Stomach (tissue), 4 donors: Measurements from ENCODE around the gene SVOPL.

Experiments used
- CTCF ChIP-seq, 7 experiments: fragments of 450-650 bp in 4 of 7; fragments of 200-600 bp in 3 of 7; sonication (generic) in 3 of 7; IDR thresholded peaks; one replicate each; pipeline ENCODE4 v1.5.1; 2016 to 2019; ENCODE audit warnings: antibody characterized with exemption in 7 of 7, control low read depth in 2 of 7, mild to moderate bottlenecking in 1 of 7
- EP300 ChIP-seq: sonication (generic); formaldehyde crosslinking; IDR thresholded peaks from one replicate; pipeline ENCODE4 v1.6.1; 2017; ENCODE audit warnings: antibody characterized with exemption
- POLR2A ChIP-seq, 4 donors: fragments of 450-650 bp; IDR thresholded peaks; one replicate each; pipeline ENCODE4 v1.6.1; 2016; ENCODE audit warnings: antibody characterized with exemption in 4 of 4, control low read depth in 2 of 4, mild to moderate bottlenecking in 1 of 4, moderate library complexity in 1 of 4
- POLR2AphosphoS5 ChIP-seq, 3 donors: sonication (generic); formaldehyde crosslinking; IDR thresholded peaks; one replicate each; pipeline ENCODE4 v1.6.1; 2016; ENCODE audit warnings: antibody characterized with exemption in 3 of 3

- TF ChIP-seq CTCF (IDR thresholded peaks at IDR 0.05) (no peak), EP300 (no peak), POLR2A (IDR thresholded peaks at IDR 0.05) (no peak), POLR2AphosphoS5 (IDR thresholded peaks at IDR 0.05) (no peak)
Measured at GRCh38 chr7:138735399-138735798, 34.2 kb upstream of the SVOPL start.
